ENCODE measurements around the gene AUTS2. TPM values are rescaled to one million over a fixed set of nuclear protein-coding genes. Genes with fewer than 3 reads are reported as not detected.

Gene AUTS2
- polyA plus RNA-seq, 1 donor from 2014 or later, result 97.3 TPM

DNA sequence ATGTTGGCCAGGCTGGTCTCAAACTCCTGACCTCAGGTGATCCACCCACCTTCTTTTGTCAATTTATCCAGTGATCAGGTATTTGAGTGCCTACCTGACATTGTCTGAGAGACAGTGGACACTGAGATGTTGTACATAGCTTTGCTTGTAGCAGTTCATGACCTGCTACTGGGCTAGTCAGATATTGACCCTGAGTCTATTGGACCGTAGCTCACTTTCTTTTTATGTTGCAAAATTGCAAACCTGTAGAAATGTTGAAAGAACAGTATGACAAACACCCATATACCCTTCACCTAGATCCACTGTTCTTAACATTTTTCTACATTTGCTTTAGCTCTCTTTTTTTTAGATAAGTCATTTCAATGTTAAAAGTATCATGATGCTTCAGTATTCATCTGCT lies 1123.2 kb downstream of the AUTS2 start:
- H3K4me3 ChIP-seq (ENCODE audit: low read length), result no peak overlapping the region
- no peak overlapping the region for H2AFZ ChIP-seq (ENCODE audit: low read depth, low read length)
- peaks cover 98% of the 10 kb centered on the region for H3K79me2 ChIP-seq (replicated peaks; ENCODE audit: insufficient read depth, low read length)
- no peak overlapping the region for H3K27ac ChIP-seq (ENCODE audit: low read length)
- no peak overlapping the region for H3K9ac ChIP-seq (ENCODE audit: low read length)
- no peaks in the 10 kb centered on the region for H3F3A ChIP-seq (ENCODE audit: insufficient read depth, low read length, poor library complexity, severe bottlenecking)
- no peaks in the 10 kb centered on the region for H3K9me3 ChIP-seq (ENCODE audit: low read length)
- no peak overlapping the region for H3K4me2 ChIP-seq (ENCODE audit: low read length)
- TF ChIP-seq RAD21 (conservative IDR thresholded peaks at IDR 0.05), result no peak
- TF ChIP-seq, protein P1, sequence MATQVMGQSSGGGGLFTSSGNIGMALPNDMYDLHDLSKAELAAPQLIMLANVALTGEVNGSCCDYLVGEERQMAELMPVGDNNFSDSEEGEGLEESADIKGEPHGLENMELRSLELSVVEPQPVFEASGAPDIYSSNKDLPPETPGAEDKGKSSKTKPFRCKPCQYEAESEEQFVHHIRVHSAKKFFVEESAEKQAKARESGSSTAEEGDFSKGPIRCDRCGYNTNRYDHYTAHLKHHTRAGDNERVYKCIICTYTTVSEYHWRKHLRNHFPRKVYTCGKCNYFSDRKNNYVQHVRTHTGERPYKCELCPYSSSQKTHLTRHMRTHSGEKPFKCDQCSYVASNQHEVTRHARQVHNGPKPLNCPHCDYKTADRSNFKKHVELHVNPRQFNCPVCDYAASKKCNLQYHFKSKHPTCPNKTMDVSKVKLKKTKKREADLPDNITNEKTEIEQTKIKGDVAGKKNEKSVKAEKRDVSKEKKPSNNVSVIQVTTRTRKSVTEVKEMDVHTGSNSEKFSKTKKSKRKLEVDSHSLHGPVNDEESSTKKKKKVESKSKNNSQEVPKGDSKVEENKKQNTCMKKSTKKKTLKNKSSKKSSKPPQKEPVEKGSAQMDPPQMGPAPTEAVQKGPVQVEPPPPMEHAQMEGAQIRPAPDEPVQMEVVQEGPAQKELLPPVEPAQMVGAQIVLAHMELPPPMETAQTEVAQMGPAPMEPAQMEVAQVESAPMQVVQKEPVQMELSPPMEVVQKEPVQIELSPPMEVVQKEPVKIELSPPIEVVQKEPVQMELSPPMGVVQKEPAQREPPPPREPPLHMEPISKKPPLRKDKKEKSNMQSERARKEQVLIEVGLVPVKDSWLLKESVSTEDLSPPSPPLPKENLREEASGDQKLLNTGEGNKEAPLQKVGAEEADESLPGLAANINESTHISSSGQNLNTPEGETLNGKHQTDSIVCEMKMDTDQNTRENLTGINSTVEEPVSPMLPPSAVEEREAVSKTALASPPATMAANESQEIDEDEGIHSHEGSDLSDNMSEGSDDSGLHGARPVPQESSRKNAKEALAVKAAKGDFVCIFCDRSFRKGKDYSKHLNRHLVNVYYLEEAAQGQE (IDR thresholded peaks at IDR 0.05; ENCODE audit: borderline replicate concordance), result no peak
- no peaks in the 10 kb centered on the region for H3K36me3 ChIP-seq (ENCODE audit: insufficient read depth, low read length)
- no peaks in the 10 kb centered on the region for H3K9me2 ChIP-seq (ENCODE audit: insufficient read depth, low read length)
- no peaks in the 10 kb centered on the region for H3K27me3 ChIP-seq (ENCODE audit: insufficient read depth, low read depth, low read length)
- peaks cover 86% of the 10 kb centered on the region for H4K20me1 ChIP-seq (ENCODE audit: insufficient read depth)

DNA sequence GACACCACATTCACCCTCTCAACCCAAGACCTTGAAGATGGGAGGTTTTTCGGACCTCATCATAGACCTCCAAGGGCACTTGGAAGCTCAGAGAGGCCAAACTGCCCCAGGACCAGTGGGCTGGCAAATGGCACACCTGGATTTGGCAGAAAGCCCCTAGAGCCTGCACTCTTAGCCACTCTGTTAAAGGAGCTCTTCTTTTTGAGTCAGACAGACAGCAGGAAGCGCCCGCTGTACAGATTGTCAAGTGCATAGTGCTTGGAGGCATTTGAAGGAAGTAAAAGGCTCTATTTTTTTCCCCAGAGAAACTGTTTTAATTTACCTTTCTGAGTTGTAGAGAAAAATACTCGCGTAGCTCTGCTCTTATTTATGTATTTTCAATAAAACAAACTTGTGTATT lies 1125.1 kb downstream of the AUTS2 start:
- Histone ChIP-seq H3K4me2 (ENCODE audit: low read length) (no peak overlapping the region), H3K4me3 (ENCODE audit: low read length) (no peak overlapping the region), H3K79me2 (replicated peaks; ENCODE audit: insufficient read depth, low read length) (peaks cover 97% of the 10 kb centered on the region), H2AFZ (ENCODE audit: low read depth, low read length) (no peak overlapping the region), H3K36me3 (ENCODE audit: insufficient read depth, low read length) (no peaks in the 10 kb centered on the region), H3K9ac (ENCODE audit: low read length) (no peak overlapping the region), H3K27me3 (ENCODE audit: insufficient read depth, low read depth, low read length) (no peaks in the 10 kb centered on the region), H3K9me2 (ENCODE audit: insufficient read depth, low read length) (no peaks in the 10 kb centered on the region), H4K20me1 (ENCODE audit: insufficient read depth) (peaks cover 84% of the 10 kb centered on the region), H3K9me3 (ENCODE audit: low read length) (no peaks in the 10 kb centered on the region), H3F3A (ENCODE audit: insufficient read depth, low read length, poor library complexity, severe bottlenecking) (no peaks in the 10 kb centered on the region), H3K27ac (ENCODE audit: low read length) (no peak overlapping the region)
- TF ChIP-seq SMC3 (conservative IDR thresholded peaks at IDR 0.05; ENCODE audit: poor library complexity) (no peak), MXI1 (conservative IDR thresholded peaks at IDR 0.05; ENCODE audit: poor library complexity, severe bottlenecking) (no peak), EZH2 (IDR thresholded peaks at IDR 0.05; ENCODE audit: borderline replicate concordance, insufficient read depth, low read length, poor library complexity, severe bottlenecking) (no peak), TAF1 (IDR thresholded peaks at IDR 0.05; ENCODE audit: low read depth) (no peak), POLR2AphosphoS5 (IDR thresholded peaks at IDR 0.05) (no peak), EP300 (conservative IDR thresholded peaks at IDR 0.05; ENCODE audit: poor library complexity, severe bottlenecking) (no peak), RAD21 (conservative IDR thresholded peaks at IDR 0.05) (no peak)
- TF ChIP-seq, protein P2, sequence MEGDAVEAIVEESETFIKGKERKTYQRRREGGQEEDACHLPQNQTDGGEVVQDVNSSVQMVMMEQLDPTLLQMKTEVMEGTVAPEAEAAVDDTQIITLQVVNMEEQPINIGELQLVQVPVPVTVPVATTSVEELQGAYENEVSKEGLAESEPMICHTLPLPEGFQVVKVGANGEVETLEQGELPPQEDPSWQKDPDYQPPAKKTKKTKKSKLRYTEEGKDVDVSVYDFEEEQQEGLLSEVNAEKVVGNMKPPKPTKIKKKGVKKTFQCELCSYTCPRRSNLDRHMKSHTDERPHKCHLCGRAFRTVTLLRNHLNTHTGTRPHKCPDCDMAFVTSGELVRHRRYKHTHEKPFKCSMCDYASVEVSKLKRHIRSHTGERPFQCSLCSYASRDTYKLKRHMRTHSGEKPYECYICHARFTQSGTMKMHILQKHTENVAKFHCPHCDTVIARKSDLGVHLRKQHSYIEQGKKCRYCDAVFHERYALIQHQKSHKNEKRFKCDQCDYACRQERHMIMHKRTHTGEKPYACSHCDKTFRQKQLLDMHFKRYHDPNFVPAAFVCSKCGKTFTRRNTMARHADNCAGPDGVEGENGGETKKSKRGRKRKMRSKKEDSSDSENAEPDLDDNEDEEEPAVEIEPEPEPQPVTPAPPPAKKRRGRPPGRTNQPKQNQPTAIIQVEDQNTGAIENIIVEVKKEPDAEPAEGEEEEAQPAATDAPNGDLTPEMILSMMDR (IDR thresholded peaks at IDR 0.05; ENCODE audit: poor library complexity, severe bottlenecking), result no peak

DNA sequence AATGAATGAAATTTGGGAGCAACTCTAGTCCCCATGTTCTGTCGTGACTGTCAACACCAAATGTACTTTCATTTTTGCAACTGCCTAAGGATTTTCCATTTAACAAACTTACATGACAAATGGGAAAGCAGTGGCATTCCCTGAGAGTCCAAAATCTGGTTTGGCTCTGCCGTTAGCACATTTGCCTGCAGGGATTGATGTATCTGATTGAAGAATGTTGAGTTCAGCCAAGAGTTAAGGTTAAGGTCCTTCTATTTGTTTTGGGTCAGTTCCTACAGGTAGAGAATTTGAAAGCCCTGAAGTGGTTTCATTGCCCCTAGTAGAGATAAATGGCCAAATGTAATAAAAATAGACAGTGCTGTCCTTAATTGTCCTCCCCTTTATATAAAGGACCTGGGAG lies 1127.2 kb downstream of the AUTS2 start:
- no peak overlapping the region for H3K9ac ChIP-seq (ENCODE audit: low read length)
- no peaks in the 10 kb centered on the region for H3K9me2 ChIP-seq (ENCODE audit: insufficient read depth, low read length)
- H3K4me3 ChIP-seq (ENCODE audit: low read length), result no peak overlapping the region
- H4K20me1 ChIP-seq (ENCODE audit: insufficient read depth), result peaks cover 87% of the 10 kb centered on the region
- H3K27ac ChIP-seq (ENCODE audit: low read length), result no peak overlapping the region
- TF ChIP-seq SMC3 (conservative IDR thresholded peaks at IDR 0.05; ENCODE audit: poor library complexity) (no peak), RAD21 (conservative IDR thresholded peaks at IDR 0.05) (no peak), EZH2 (IDR thresholded peaks at IDR 0.05; ENCODE audit: borderline replicate concordance, insufficient read depth, low read length, poor library complexity, severe bottlenecking) (no peak), MXI1 (conservative IDR thresholded peaks at IDR 0.05; ENCODE audit: poor library complexity, severe bottlenecking) (no peak)
- TF ChIP-seq, protein P2 (IDR thresholded peaks at IDR 0.05; ENCODE audit: poor library complexity, severe bottlenecking), result no peak
- no peaks in the 10 kb centered on the region for H3F3A ChIP-seq (ENCODE audit: insufficient read depth, low read length, poor library complexity, severe bottlenecking)
- H3K9me3 ChIP-seq (ENCODE audit: low read length), result no peaks in the 10 kb centered on the region
- no peak overlapping the region for H3K4me2 ChIP-seq (ENCODE audit: low read length)
- no peaks in the 10 kb centered on the region for H3K36me3 ChIP-seq (ENCODE audit: insufficient read depth, low read length)
- no peaks in the 10 kb centered on the region for H3K27me3 ChIP-seq (ENCODE audit: insufficient read depth, low read depth, low read length)
- H2AFZ ChIP-seq (ENCODE audit: low read depth, low read length), result no peak overlapping the region
- H3K79me2 ChIP-seq (replicated peaks; ENCODE audit: insufficient read depth, low read length), result peaks cover 96% of the 10 kb centered on the region
